Peyer's patch (tissue), 4 donors: ENCODE data around the gene DEXI.

Source experiments
- POLR2A ChIP-seq, 2 donors: fragments of 450-650 bp; IDR thresholded peaks; one replicate each; pipeline ENCODE4 v1.5.1; 2017; ENCODE audit warnings: antibody characterized with exemption in 2 of 2, mild to moderate bottlenecking in 2 of 2, moderate library complexity in 2 of 2
- TF ChIP-seq, protein P1 (sequence below), 6 experiments: fragments of 450-650 bp in 4 of 6; fragments of 200-600 bp in 2 of 6; sonication (generic) in 1 of 6; IDR thresholded peaks; one replicate each; pipeline ENCODE4 v1.5.1; 2017 to 2019; ENCODE audit warnings: antibody characterized with exemption in 6 of 6, mild to moderate bottlenecking in 3 of 6, moderate library complexity in 1 of 6

GRCh38 chr16:10970065-10970464, 27.8 kb upstream of the DEXI start:
- TF ChIP-seq, protein P1, sequence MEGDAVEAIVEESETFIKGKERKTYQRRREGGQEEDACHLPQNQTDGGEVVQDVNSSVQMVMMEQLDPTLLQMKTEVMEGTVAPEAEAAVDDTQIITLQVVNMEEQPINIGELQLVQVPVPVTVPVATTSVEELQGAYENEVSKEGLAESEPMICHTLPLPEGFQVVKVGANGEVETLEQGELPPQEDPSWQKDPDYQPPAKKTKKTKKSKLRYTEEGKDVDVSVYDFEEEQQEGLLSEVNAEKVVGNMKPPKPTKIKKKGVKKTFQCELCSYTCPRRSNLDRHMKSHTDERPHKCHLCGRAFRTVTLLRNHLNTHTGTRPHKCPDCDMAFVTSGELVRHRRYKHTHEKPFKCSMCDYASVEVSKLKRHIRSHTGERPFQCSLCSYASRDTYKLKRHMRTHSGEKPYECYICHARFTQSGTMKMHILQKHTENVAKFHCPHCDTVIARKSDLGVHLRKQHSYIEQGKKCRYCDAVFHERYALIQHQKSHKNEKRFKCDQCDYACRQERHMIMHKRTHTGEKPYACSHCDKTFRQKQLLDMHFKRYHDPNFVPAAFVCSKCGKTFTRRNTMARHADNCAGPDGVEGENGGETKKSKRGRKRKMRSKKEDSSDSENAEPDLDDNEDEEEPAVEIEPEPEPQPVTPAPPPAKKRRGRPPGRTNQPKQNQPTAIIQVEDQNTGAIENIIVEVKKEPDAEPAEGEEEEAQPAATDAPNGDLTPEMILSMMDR (IDR thresholded peaks at IDR 0.05) = no peak
- no peak for TF ChIP-seq POLR2A (IDR thresholded peaks at IDR 0.05)
